NCI-H82 treated with DMSO at 0.1 percent for 48 hours (cell line): ENCODE results near the gene TRIM58.

Source experiments
- DNase-seq: peaks from one replicate; lab custom pipeline; 2025; ENCODE audit not compliant: unreplicated experiment; lab: John Stamatoyannopoulos, UW

The TRIM58 gene

GRCh38 chr1:247884797-247885413, 27.9 kb downstream of the TRIM58 start:
- DNase-seq = no peak

DNA sequence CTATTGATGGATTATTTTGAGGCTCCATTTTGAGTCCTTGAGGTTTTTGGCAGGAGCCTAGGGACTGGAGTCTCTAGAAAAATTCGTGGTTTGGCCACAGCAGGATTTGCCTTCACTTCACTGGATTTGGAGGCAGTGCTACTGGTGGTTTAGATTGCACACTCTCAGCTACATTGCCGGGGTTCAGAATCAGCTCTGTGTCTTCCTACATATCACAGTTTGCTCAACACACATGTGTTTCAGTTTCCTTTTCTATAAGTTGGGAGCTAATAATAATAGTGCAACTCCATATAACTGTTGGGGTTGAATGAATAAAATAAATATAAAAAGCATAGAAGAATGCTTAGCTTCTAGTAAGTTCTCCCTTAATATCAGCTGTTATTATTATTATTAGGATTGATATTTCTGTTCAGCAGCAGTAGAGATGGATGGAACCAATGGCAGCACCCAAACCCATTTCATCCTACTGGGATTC, 38.2 kb downstream of the TRIM58 start, which contains the start of gene OR2W3:
TSS of gene OR2W3 (plus strand) at position 425 of the 475 bp plus-strand sequence. CDS start at position 425, 0 bp downstream.
- no peak for DNase-seq

DNA sequence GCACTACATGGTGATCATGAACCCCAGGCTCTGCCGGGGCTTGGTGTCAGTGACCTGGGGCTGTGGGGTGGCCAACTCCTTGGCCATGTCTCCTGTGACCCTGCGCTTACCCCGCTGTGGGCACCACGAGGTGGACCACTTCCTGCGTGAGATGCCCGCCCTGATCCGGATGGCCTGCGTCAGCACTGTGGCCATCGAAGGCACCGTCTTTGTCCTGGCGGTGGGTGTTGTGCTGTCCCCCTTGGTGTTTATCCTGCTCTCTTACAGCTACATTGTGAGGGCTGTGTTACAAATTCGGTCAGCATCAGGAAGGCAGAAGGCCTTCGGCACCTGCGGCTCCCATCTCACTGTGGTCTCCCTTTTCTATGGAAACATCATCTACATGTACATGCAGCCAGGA, 39.0 kb downstream of the TRIM58 start:
- DNase-seq = no peak

GRCh38 chr1:247904122-247904521, 47.1 kb downstream of the TRIM58 start:
- DNase-seq = no peak

DNA sequence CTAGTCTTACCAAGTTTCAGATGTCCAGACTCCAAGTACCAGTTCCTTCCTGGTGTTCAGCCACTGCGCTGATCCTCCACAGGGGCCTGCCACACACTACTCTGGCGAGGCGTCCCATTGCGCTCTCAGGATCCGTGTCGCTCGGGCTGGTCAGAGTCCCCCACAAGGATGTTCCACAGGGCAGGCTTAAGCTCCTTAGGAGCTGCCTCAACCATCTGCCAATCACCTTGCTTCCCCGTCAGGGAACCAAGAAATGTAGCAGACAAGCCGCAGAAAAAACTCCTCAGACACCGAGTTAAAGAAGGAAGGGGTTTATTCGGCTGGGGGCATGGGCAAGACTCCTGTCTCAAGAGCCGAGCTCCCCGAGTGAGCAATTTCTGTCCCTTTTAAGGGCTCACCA, 48.2 kb downstream of the TRIM58 start:
- no peak for DNase-seq

- DNase-seq = no peak
These were observed 49.0 kb downstream of the TRIM58 start for GRCh38 chr1:247905910-247906503.

DNA sequence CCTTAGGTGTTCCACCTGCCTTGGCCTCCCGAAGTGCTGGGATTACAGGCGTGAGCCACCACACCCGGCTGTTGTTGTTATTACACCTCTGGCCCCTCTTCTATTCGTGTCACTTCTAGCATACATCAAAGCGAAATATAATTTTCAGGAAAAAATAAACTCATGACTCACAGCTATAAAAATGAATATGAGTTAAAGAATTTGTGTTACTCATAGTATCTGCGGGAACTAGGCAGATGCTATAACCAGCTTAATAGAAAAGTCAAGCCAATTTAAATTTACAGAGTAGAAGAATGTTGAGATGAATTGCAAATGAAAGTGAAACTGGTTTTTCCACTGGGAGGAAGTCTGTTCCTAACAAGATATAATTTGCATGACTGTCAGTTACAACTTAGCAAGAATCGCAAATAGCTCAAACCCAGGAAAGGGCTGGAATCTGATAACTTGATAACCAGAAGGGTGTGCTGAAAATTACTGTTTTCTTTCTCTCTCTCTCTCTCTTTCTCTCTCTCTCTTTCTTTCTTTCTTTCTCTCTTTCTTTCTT, 49.6 kb downstream of the TRIM58 start:
- no peak for DNase-seq

- no peak for DNase-seq
These were observed 51.8 kb downstream of the TRIM58 start for GRCh38 chr1:247908766-247909165.

DNA sequence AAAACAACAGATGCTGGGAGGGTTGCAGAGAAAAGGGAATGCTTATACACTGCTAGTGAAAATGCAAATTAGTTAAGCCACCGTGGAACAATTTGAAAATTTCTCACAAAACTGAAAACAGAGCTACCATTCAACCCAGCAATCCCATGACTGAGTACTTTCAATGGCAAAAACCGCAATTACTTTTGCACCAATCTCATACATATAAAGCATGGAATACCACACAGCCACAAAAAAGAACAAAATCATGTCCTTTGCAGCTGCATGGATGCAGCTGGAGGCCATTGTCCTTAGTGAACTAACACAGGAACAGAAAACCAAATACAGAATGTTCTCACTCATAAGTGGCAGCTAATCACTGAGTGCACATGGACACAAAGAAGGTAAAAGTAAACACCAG, 56.8 kb downstream of the TRIM58 start:
- no peak for DNase-seq

GRCh38 chr1:247914941-247915662, 58.1 kb downstream of the TRIM58 start:
- no peak for DNase-seq

DNA sequence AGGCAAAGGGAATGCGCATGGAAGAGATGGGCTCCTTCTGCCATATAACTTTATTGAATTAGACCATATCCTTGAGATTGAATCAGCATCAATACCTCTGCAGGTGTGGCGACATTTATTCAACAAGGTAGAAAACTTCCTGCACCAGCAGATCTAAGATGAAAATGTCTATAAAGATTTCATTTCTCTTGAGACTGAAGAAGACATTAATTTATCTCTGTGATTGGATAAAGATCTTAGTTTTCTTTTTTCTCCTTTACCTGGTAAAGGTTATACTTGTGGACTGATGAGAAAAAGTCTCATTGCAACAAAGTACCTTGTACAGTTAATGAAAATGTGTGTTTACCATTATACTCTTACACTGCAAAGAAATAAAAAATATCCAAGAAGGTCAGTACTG, 63.0 kb downstream of the TRIM58 start, which contains the start of gene OR2T8:
TSS of gene OR2T8 (plus strand) at position 301 of the 400 bp plus-strand sequence. CDS start 766 bp downstream, outside the sequence.
- DNase-seq = no peak

- no peak for DNase-seq
These were observed 67.0 kb downstream of the TRIM58 start for GRCh38 chr1:247923941-247924340.

DNA sequence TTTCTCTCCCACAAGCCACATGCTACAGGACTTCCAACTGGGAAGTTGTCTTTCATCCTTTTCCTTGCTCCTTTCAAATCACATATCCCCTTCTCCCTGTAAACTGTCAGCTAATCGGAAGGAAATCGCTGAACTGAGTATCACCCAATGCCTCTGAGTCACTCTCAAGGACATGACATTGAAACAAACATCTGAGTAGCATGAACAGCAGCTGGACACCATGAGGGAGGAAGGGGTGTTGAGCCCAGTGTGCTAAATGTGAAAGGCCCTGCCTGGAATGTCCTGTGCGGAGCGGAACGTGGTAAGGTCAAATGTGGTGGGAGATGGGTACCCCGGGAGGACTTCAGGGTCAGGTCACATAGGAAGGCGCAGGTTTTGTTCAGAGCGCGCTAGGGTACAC, 67.9 kb downstream of the TRIM58 start, which contains the start of gene OR2AJ1:
TSS of gene OR2AJ1 (plus strand) at position 22 of the 400 bp plus-strand sequence. CDS start 8,880 bp downstream, outside the sequence.
- no peak for DNase-seq
